Parathyroid adenoma (tissue), 2 donors: ENCODE data around the gene LSM2.

ENCODE experiments used
- H2AFZ ChIP-seq: fragments of 300-600 bp; sonication (generic); one replicate; pipeline ENCODE4 v1.7.0; 2017; ENCODE audit warnings: antibody characterized with exemption, mild to moderate bottlenecking
- H3K27ac ChIP-seq: fragments of 300-600 bp; sonication (generic); one replicate; pipeline ENCODE4 v1.7.0; 2017
- H3K27me3 ChIP-seq: fragments of 300-600 bp; sonication (generic); one replicate; pipeline ENCODE4 v1.7.0; 2017; ENCODE audit warnings: low read length; ENCODE audit not compliant: control insufficient read depth, insufficient read depth
- H3K36me3 ChIP-seq: fragments of 300-600 bp; sonication (generic); one replicate; pipeline ENCODE4 v1.7.0; 2017; ENCODE audit warnings: low read length; ENCODE audit not compliant: control insufficient read depth, insufficient read depth
- H3K4me1 ChIP-seq: fragments of 300-600 bp; sonication (generic); one replicate; pipeline ENCODE4 v1.7.0; 2017; ENCODE audit warnings: control low read depth
- H3K4me2 ChIP-seq: fragments of 300-600 bp; sonication (generic); one replicate; pipeline ENCODE4 v1.7.0; 2017; ENCODE audit warnings: low read length
- H3K4me3 ChIP-seq: fragments of 300-600 bp; sonication (generic); one replicate; pipeline ENCODE4 v1.7.0; 2017; ENCODE audit warnings: low read depth, low read length
- H3K79me2 ChIP-seq: fragments of 300-600 bp; sonication (generic); one replicate; pipeline ENCODE4 v1.7.0; 2017; ENCODE audit warnings: control low read depth
- H3K9ac ChIP-seq: fragments of 300-600 bp; sonication (generic); one replicate; pipeline ENCODE4 v1.7.0; 2017; ENCODE audit warnings: mild to moderate bottlenecking
- H3K9me3 ChIP-seq: fragments of 300-600 bp; sonication (generic); one replicate; pipeline ENCODE4 v1.7.0; 2017; ENCODE audit warnings: low read length; ENCODE audit not compliant: control insufficient read depth
- TF ChIP-seq, protein P1 (sequence below): fragments of 300-600 bp; sonication (generic); IDR thresholded peaks from one replicate; pipeline ENCODE4 v1.7.0; 2017; ENCODE audit warnings: antibody characterized with exemption, mild to moderate bottlenecking
- donor health status: primary hyperparathyroidism.

LSM2 gene

DNA sequence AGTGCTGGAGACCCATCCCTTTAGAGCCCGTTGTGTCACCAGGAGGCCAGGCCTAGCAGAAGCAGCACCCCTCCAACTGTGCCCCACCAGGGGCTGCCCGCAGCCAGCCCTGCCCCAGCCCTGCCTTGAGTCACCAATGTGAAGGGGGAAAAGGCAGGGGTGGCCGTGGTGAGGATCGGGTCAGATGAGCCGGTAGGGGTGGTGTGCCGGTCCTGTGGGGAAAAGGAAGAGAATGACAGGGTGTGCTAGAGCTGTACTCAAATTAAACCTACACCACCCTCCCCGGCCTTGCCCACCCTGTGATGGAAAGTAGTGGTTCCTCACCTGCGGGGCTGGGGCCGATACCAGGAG is 41.2 kb downstream of the LSM2 start:
- H3K27me3 ChIP-seq = no peaks in the 10 kb centered on the region
- no peaks in the 10 kb centered on the region for H3K4me1 ChIP-seq
- H2AFZ ChIP-seq = no peak overlapping the region
- no peaks in the 10 kb centered on the region for H3K36me3 ChIP-seq
- H3K79me2 ChIP-seq = no peaks in the 10 kb centered on the region
- H3K9ac ChIP-seq = no peak overlapping the region
- H3K4me2 ChIP-seq = no peak overlapping the region
- H3K9me3 ChIP-seq = no peaks in the 10 kb centered on the region
- TF ChIP-seq, protein P1, sequence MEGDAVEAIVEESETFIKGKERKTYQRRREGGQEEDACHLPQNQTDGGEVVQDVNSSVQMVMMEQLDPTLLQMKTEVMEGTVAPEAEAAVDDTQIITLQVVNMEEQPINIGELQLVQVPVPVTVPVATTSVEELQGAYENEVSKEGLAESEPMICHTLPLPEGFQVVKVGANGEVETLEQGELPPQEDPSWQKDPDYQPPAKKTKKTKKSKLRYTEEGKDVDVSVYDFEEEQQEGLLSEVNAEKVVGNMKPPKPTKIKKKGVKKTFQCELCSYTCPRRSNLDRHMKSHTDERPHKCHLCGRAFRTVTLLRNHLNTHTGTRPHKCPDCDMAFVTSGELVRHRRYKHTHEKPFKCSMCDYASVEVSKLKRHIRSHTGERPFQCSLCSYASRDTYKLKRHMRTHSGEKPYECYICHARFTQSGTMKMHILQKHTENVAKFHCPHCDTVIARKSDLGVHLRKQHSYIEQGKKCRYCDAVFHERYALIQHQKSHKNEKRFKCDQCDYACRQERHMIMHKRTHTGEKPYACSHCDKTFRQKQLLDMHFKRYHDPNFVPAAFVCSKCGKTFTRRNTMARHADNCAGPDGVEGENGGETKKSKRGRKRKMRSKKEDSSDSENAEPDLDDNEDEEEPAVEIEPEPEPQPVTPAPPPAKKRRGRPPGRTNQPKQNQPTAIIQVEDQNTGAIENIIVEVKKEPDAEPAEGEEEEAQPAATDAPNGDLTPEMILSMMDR = no peak
- no peak overlapping the region for H3K4me3 ChIP-seq
- no peak overlapping the region for H3K27ac ChIP-seq

DNA sequence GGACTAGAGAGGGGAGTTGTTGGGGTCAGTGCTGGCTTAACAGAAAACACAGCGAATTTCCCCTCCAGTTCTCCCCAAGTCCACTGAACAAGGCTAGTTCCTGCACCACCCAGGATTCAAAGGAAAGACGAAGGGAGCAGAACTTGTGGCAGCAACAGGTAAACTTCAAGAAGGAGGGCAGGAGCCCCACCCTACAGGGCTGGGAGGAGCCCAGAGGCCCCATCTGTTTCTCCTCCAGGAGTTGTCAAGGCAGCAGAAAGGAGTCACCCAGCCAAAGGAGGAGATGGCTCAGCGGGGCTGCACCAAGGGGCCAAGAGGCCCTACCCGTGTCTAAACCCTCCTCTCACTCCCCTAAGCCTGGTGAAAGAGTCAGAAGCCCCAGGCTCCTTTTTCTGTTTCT is 42.6 kb downstream of the LSM2 start:
- no peaks in the 10 kb centered on the region for H3K4me1 ChIP-seq
- no peak overlapping the region for H3K4me2 ChIP-seq
- H3K9ac ChIP-seq = no peak overlapping the region
- no peak overlapping the region for H2AFZ ChIP-seq
- H3K36me3 ChIP-seq = no peaks in the 10 kb centered on the region
- no peak overlapping the region for H3K27ac ChIP-seq
- no peak overlapping the region for H3K4me3 ChIP-seq
- no peaks in the 10 kb centered on the region for H3K9me3 ChIP-seq
- no peaks in the 10 kb centered on the region for H3K27me3 ChIP-seq
- TF ChIP-seq, protein P1 = no peak
- H3K79me2 ChIP-seq = no peaks in the 10 kb centered on the region

DNA sequence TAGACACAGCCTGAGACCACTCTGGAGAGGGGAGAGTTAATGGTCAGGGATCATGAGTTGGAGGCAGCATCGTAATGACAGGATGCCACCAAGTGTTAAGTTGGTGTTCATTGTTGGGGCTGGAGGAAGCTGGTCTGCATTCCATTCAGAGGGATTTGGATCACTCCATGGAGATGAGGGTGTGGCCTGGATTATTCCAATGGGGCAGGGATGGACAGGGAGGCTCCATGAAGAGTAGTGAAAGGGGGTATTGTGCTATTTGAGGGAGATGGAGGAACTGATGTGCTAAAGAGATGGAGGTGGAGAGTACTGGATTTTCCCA is 43.2 kb downstream of the LSM2 start:
- H3K4me2 ChIP-seq = no peak overlapping the region
- H3K79me2 ChIP-seq = no peaks in the 10 kb centered on the region
- TF ChIP-seq, protein P1 = no peak
- no peaks in the 10 kb centered on the region for H3K9me3 ChIP-seq
- no peak overlapping the region for H3K27ac ChIP-seq
- no peaks in the 10 kb centered on the region for H3K36me3 ChIP-seq
- H3K4me1 ChIP-seq = no peaks in the 10 kb centered on the region
- H2AFZ ChIP-seq = no peak overlapping the region
- H3K9ac ChIP-seq = no peak overlapping the region
- no peaks in the 10 kb centered on the region for H3K27me3 ChIP-seq
- no peak overlapping the region for H3K4me3 ChIP-seq

DNA sequence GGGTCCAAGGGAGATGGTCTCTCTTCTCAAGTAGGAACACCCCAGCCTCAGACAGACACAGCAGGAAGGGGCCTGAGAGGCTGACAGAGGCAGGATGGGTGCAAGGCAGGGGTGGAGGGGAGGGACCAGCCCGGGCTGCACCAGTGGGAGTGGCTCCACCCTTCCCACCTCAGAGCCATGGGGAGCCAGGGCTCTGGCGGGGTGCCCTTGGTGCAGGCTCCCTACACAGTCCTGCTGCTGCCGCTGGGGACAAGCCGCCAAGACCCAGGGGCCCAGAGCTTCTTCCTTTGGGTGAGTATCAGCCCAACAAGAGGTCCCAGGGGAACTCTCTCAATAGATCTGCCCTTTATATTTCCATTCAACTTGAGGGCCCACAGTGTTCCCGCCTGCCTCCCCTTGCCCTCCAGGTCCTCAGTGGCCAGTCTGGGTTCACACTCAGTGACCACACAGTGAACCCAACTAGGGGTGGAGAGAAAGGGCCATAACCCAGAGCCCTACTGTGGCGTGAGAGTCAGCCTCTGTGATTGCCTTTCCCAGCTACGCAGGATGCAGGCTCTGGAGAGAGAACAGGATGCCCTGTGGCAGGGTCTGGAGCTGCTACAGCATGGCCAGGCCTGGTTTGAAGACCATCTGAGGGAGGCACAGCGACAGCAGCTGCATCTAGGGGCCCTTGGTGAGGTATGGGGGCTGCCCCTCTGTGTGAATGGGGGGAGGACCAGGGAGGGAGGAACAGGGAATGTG is 43.7 kb downstream of the LSM2 start:
- TF ChIP-seq, protein P1 = no peak
- H2AFZ ChIP-seq = no peak overlapping the region
- no peak overlapping the region for H3K9ac ChIP-seq
- no peaks in the 10 kb centered on the region for H3K27me3 ChIP-seq
- H3K4me1 ChIP-seq = no peaks in the 10 kb centered on the region
- H3K9me3 ChIP-seq = no peaks in the 10 kb centered on the region
- no peaks in the 10 kb centered on the region for H3K36me3 ChIP-seq
- no peak overlapping the region for H3K27ac ChIP-seq
- H3K4me3 ChIP-seq = no peak overlapping the region
- H3K4me2 ChIP-seq = no peak overlapping the region
- H3K79me2 ChIP-seq = no peaks in the 10 kb centered on the region

DNA sequence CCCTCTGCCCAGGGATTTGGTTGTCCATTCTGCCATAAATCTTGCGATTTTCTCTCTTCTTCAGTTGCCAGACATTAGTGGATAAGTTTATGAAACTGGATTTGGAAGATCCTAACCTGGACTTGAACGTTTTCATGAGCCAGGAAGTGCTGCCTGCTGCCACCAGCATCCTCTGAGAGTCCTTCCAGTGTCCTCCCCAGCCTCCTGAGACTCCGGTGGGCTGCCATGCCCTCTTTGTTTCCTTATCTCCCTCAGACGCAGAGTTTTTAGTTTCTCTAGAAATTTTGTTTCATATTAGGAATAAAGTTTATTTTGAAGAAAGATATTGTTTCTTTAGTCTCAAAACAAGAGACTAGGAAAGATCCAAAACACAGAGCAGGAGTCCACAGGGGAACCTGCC is 44.4 kb downstream of the LSM2 start, which contains the start of gene SAPCD1:
TSS of gene SAPCD1 (plus strand) at position 301 of the 400 bp plus-strand sequence. CDS start 399 bp downstream, outside the sequence.
- no peaks in the 10 kb centered on the region for H3K79me2 ChIP-seq
- H3K4me1 ChIP-seq = no peaks in the 10 kb centered on the region
- H2AFZ ChIP-seq = no peak within 1 kb of the TSS
- no peaks in the 10 kb centered on the region for H3K27me3 ChIP-seq
- no peak within 1 kb of the TSS for H3K9ac ChIP-seq
- no peak within 1 kb of the TSS for H3K27ac ChIP-seq
- H3K9me3 ChIP-seq = no peaks in the 10 kb centered on the region
- H3K4me3 ChIP-seq = no peak within 1 kb of the TSS
- no peak within 1 kb of the TSS for H3K4me2 ChIP-seq
- no peaks in the 10 kb centered on the region for H3K36me3 ChIP-seq
- TF ChIP-seq, protein P1 = no peak
